ENCODE results near the gene ABLIM3.

Gene ABLIM3

GRCh38 chr5:149212198-149212951, 71.1 kb downstream of the ABLIM3 start:
- Histone ChIP-seq H3K9me3 (ENCODE audit: control insufficient read depth, low read length) (no peaks in the 10 kb centered on the region), H3K9ac (ENCODE audit: low read length) (no peak overlapping the region), H3K4me3 (ENCODE audit: low read length) (no peak overlapping the region), H3K27me3 (replicated peaks; ENCODE audit: control insufficient read depth, insufficient read depth, low read length) (no peaks in the 10 kb centered on the region), H3K36me3 (ENCODE audit: control insufficient read depth, insufficient read depth, low read length, severe bottlenecking) (peaks cover 76% of the 10 kb centered on the region), H3K4me1 (ENCODE audit: control insufficient read depth, insufficient read depth, low read length) (peaks cover 34% of the 10 kb centered on the region)
- peak; percentile 85 for DNase-seq (ENCODE audit: low read depth)

GRCh38 chr5:149213264-149213880, 72.1 kb downstream of the ABLIM3 start:
- H3K4me1 ChIP-seq (ENCODE audit: control insufficient read depth, insufficient read depth, low read length), result peaks cover 40% of the 10 kb centered on the region

GRCh38 chr5:149215478-149216090, 74.3 kb downstream of the ABLIM3 start:
- no peak for DNase-seq (ENCODE audit: low read depth)
- Histone ChIP-seq H3K36me3 (ENCODE audit: control insufficient read depth, insufficient read depth, low read length, severe bottlenecking) (peaks cover 76% of the 10 kb centered on the region), H3K4me1 (ENCODE audit: control insufficient read depth, insufficient read depth, low read length) (peaks cover 40% of the 10 kb centered on the region), H3K9ac (ENCODE audit: low read length) (no peak overlapping the region), H3K27me3 (replicated peaks; ENCODE audit: control insufficient read depth, insufficient read depth, low read length) (no peaks in the 10 kb centered on the region), H3K4me3 (ENCODE audit: low read length) (no peak overlapping the region), H3K9me3 (ENCODE audit: control insufficient read depth, low read length) (no peaks in the 10 kb centered on the region)

More at GRCh38 chr5:149213264-149213880, 72.1 kb downstream of the ABLIM3 start:
- no peak for DNase-seq (ENCODE audit: low read depth)
- peaks cover 76% of the 10 kb centered on the region for H3K36me3 ChIP-seq (ENCODE audit: control insufficient read depth, insufficient read depth, low read length, severe bottlenecking)
- no peaks in the 10 kb centered on the region for H3K27me3 ChIP-seq (replicated peaks; ENCODE audit: control insufficient read depth, insufficient read depth, low read length)
- no peak overlapping the region for H3K9ac ChIP-seq (ENCODE audit: low read length)
- no peak overlapping the region for H3K4me3 ChIP-seq (ENCODE audit: low read length)
- H3K9me3 ChIP-seq (ENCODE audit: control insufficient read depth, low read length), result no peaks in the 10 kb centered on the region

GRCh38 chr5:149216496-149216895, 75.2 kb downstream of the ABLIM3 start:
- Histone ChIP-seq H3K27me3 (replicated peaks; ENCODE audit: control insufficient read depth, insufficient read depth, low read length) (no peaks in the 10 kb centered on the region), H3K9me3 (ENCODE audit: control insufficient read depth, low read length) (no peaks in the 10 kb centered on the region), H3K36me3 (ENCODE audit: control insufficient read depth, insufficient read depth, low read length, severe bottlenecking) (peaks cover 78% of the 10 kb centered on the region), H3K4me3 (ENCODE audit: low read length) (no peak overlapping the region), H3K9ac (ENCODE audit: low read length) (no peak overlapping the region), H3K4me1 (ENCODE audit: control insufficient read depth, insufficient read depth, low read length) (peaks cover 42% of the 10 kb centered on the region)
- no peak for DNase-seq (ENCODE audit: low read depth)

- Histone ChIP-seq H3K9ac (ENCODE audit: low read length) (no peak overlapping the region), H3K9me3 (ENCODE audit: control insufficient read depth, low read length) (no peaks in the 10 kb centered on the region), H3K4me1 (ENCODE audit: control insufficient read depth, insufficient read depth, low read length) (peaks cover 35% of the 10 kb centered on the region), H3K27me3 (replicated peaks; ENCODE audit: control insufficient read depth, insufficient read depth, low read length) (no peaks in the 10 kb centered on the region), H3K36me3 (ENCODE audit: control insufficient read depth, insufficient read depth, low read length, severe bottlenecking) (peaks cover 79% of the 10 kb centered on the region), H3K4me3 (ENCODE audit: low read length) (no peak overlapping the region)
- DNase-seq (ENCODE audit: low read depth), result no peak
Observed at GRCh38 chr5:149217096-149217802, 76.0 kb downstream of the ABLIM3 start.

GRCh38 chr5:149217803-149218155, 76.5 kb downstream of the ABLIM3 start:
- Histone ChIP-seq H3K27me3 (replicated peaks; ENCODE audit: control insufficient read depth, insufficient read depth, low read length) (no peaks in the 10 kb centered on the region), H3K36me3 (ENCODE audit: control insufficient read depth, insufficient read depth, low read length, severe bottlenecking) (peaks cover 79% of the 10 kb centered on the region), H3K4me1 (ENCODE audit: control insufficient read depth, insufficient read depth, low read length) (peaks cover 31% of the 10 kb centered on the region), H3K9ac (ENCODE audit: low read length) (no peak overlapping the region), H3K9me3 (ENCODE audit: control insufficient read depth, low read length) (no peaks in the 10 kb centered on the region), H3K4me3 (ENCODE audit: low read length) (no peak overlapping the region)
- no peak for DNase-seq (ENCODE audit: low read depth)

- no peak for DNase-seq (ENCODE audit: low read depth)
- H3K4me3 ChIP-seq (ENCODE audit: low read length), result no peak overlapping the region
- peaks cover 77% of the 10 kb centered on the region for H3K36me3 ChIP-seq (ENCODE audit: control insufficient read depth, insufficient read depth, low read length, severe bottlenecking)
- H3K9ac ChIP-seq (ENCODE audit: low read length), result no peak overlapping the region
- no peaks in the 10 kb centered on the region for H3K27me3 ChIP-seq (replicated peaks; ENCODE audit: control insufficient read depth, insufficient read depth, low read length)
- peaks cover 30% of the 10 kb centered on the region for H3K4me1 ChIP-seq (ENCODE audit: control insufficient read depth, insufficient read depth, low read length)
- H3K9me3 ChIP-seq (ENCODE audit: control insufficient read depth, low read length), result no peaks in the 10 kb centered on the region
Observed at GRCh38 chr5:149219584-149219983, 78.3 kb downstream of the ABLIM3 start.

GRCh38 chr5:149220750-149221149, 79.5 kb downstream of the ABLIM3 start:
- no peak for DNase-seq (ENCODE audit: low read depth)

GRCh38 chr5:149221326-149221725, 80.0 kb downstream of the ABLIM3 start:
- Histone ChIP-seq H3K36me3 (ENCODE audit: control insufficient read depth, insufficient read depth, low read length, severe bottlenecking) (peaks cover 78% of the 10 kb centered on the region), H3K9me3 (ENCODE audit: control insufficient read depth, low read length) (no peaks in the 10 kb centered on the region), H3K4me3 (ENCODE audit: low read length) (no peak overlapping the region), H3K9ac (ENCODE audit: low read length) (no peak overlapping the region), H3K27me3 (replicated peaks; ENCODE audit: control insufficient read depth, insufficient read depth, low read length) (no peaks in the 10 kb centered on the region), H3K4me1 (ENCODE audit: control insufficient read depth, insufficient read depth, low read length) (peaks cover 14% of the 10 kb centered on the region)
- peak; percentile 41 for DNase-seq (ENCODE audit: low read depth)

More at GRCh38 chr5:149220750-149221149, 79.5 kb downstream of the ABLIM3 start:
- Histone ChIP-seq H3K9ac (ENCODE audit: low read length) (no peak overlapping the region), H3K36me3 (ENCODE audit: control insufficient read depth, insufficient read depth, low read length, severe bottlenecking) (peaks cover 79% of the 10 kb centered on the region), H3K27me3 (replicated peaks; ENCODE audit: control insufficient read depth, insufficient read depth, low read length) (no peaks in the 10 kb centered on the region), H3K4me1 (ENCODE audit: control insufficient read depth, insufficient read depth, low read length) (peaks cover 18% of the 10 kb centered on the region), H3K9me3 (ENCODE audit: control insufficient read depth, low read length) (no peaks in the 10 kb centered on the region), H3K4me3 (ENCODE audit: low read length) (no peak overlapping the region)

GRCh38 chr5:149221731-149222342, 80.5 kb downstream of the ABLIM3 start:
- Histone ChIP-seq H3K36me3 (ENCODE audit: control insufficient read depth, insufficient read depth, low read length, severe bottlenecking) (peaks cover 73% of the 10 kb centered on the region), H3K9me3 (ENCODE audit: control insufficient read depth, low read length) (no peaks in the 10 kb centered on the region), H3K27me3 (replicated peaks; ENCODE audit: control insufficient read depth, insufficient read depth, low read length) (no peaks in the 10 kb centered on the region), H3K4me1 (ENCODE audit: control insufficient read depth, insufficient read depth, low read length) (peaks cover 14% of the 10 kb centered on the region), H3K9ac (ENCODE audit: low read length) (no peak overlapping the region), H3K4me3 (ENCODE audit: low read length) (no peak overlapping the region)
- DNase-seq (ENCODE audit: low read depth), result no peak
